Fibroblast of mammary gland (primary cell): ENCODE results near the gene BPIFB3.

Source experiments
- DNase-seq: peaks from one replicate; pipeline ENCODE4 v3.0.0-alpha.2; 2010; ENCODE audit warnings: low read depth
- H3K4me3 ChIP-seq: 2 replicates; pipeline ENCODE4 v1.5.1; 2011; ENCODE audit warnings: low read depth, mild to moderate bottlenecking, low read length, moderate library complexity; ENCODE audit not compliant: control insufficient read depth
- TF ChIP-seq, protein P1 (sequence below): conservative IDR thresholded peaks from 2 replicates; pipeline ENCODE4 v1.5.1; 2011; ENCODE audit warnings: low read depth, low read length, inconsistent platforms; ENCODE audit not compliant: control insufficient read depth, insufficient read depth

The BPIFB3 gene

DNA sequence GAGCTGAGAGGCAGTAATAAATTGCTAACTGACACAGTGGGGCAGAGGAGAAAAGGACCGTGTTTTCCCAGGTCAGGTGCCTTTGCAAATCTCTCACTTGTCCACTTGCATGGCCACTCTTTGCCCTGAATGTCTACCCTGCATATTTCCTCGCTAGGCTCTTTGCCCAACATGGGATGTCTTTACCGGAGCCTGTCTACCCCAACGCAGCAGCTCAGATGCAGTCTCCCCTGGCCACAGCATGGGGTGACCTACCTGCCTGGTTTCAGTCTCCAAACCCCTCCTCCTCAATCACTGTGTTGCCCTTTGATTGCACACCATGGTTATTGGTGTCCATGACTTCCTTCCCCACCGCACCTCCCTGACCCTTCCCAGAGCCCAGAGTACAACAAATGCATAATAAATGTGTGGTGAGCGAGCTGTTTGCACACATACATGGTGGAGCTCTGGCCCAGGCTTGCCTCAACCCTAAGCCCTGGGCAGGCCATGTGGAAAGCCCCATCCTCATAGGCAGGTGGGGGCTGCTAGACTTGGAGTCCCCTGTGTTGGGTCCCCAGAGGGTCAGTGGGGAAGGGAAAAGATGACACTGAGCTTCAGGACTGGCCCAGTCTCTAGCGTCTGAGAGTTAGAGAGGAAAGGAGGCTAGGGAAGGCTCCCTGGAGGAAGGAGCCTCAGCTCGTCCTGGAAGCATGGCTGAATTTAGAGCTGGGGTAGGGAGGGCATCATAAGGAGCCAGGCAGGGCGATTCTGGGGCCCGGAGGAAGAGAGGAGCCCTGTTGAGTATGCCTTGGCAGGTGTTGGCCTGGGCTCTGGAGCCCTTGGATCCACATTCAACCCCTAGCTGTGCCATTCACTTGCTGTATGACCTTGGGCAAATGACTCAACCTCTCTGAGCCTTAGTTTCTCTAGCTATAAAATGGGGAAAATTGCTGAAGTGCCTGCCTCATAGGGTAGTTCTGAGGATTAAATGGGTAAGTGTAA is 26.6 kb upstream of the BPIFB3 start:
- DNase-seq, result no peak
- TF ChIP-seq, protein P1, sequence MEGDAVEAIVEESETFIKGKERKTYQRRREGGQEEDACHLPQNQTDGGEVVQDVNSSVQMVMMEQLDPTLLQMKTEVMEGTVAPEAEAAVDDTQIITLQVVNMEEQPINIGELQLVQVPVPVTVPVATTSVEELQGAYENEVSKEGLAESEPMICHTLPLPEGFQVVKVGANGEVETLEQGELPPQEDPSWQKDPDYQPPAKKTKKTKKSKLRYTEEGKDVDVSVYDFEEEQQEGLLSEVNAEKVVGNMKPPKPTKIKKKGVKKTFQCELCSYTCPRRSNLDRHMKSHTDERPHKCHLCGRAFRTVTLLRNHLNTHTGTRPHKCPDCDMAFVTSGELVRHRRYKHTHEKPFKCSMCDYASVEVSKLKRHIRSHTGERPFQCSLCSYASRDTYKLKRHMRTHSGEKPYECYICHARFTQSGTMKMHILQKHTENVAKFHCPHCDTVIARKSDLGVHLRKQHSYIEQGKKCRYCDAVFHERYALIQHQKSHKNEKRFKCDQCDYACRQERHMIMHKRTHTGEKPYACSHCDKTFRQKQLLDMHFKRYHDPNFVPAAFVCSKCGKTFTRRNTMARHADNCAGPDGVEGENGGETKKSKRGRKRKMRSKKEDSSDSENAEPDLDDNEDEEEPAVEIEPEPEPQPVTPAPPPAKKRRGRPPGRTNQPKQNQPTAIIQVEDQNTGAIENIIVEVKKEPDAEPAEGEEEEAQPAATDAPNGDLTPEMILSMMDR, result no peak
- no peak overlapping the region for H3K4me3 ChIP-seq

DNA sequence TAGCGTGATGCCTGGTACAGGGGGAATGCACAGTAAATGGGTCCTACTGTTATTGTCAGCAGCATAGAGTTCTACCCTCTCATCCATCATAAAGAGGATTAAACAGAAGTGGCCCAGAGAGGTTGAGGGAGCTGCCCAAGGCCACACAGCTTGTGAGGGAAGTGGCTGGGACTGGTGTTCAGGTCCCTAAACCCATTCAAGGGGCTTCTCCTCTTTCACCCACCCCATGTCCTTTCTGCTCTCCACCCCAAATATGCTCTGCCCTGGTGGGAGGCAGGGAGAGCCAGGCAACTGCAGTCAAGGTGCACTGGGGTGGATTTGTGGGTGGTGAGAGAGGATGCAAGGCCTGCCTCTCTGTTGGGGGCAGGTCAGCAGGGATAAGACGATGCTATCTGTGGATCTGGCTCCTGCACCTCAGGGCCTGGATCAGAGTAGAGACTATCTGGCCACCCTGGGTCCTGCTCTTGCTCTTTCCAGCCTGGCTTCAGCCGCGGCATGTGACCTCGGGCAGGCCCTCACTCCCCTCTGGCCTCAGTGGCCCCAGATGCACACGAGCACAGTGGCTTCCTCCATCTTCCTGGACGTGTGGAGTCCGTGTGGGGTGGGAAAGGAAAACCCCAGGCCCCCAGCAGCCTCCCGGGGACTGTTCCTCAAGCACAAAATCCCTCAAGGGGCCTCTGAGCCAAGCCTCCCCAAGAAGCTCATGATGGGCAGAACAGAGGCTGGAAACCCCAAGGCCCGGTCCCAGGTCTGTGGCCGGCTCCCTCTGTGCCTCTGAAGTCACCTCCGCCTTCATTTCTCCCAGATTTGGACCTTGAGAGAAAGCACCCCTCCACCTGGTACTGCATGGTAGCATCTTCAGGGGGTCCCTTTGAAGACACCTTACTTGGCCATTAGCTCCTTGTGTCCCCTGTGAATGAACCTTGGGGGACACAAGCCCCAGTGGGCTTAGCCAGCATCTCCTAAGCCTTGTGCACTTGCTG is 25.6 kb upstream of the BPIFB3 start:
- no peak for DNase-seq
- TF ChIP-seq, protein P1, result no peak
- H3K4me3 ChIP-seq, result no peak overlapping the region

DNA sequence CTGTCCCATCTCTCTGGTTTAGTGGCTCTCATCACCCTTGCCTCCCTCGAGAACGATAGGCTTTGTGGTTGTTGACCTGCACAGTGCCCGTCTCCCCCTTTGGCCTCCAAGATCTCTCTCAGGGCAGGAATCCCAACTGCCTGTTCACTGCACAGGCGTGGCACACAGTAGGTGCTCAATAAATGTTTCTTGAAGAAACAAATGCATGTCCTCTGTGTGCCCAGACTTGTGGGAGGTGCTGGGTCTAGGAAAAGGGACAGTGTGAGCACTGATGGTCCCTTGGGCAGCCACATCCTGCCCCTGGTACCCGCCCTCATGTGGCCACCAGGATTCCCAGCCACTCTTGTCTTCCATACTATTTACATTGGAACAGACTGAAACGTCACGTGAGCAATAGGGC is 24.8 kb upstream of the BPIFB3 start:
- DNase-seq, result no peak
- TF ChIP-seq, protein P1, result no peak
- H3K4me3 ChIP-seq, result no peak overlapping the region

DNA sequence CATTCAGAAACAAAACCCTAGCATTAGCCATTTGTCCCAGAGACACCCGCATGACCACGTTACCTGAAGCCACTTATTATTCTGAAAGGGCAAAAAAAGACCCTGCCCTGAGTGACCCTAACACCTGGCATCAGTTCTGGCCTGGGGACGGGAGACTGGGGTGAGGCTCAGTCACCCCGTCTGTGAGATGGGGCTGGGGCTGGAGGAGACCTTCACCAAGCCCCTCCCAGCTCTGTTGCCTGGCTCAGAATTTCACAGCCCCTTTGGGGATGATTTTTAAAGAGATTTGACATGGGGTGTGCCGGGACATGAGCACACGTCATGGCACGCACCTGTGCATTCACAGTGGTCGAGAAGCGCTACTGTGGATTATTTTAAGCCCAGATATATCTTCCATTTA is 23.6 kb upstream of the BPIFB3 start:
- TF ChIP-seq, protein P1, result no peak
- no peak overlapping the region for H3K4me3 ChIP-seq
- no peak for DNase-seq

DNA sequence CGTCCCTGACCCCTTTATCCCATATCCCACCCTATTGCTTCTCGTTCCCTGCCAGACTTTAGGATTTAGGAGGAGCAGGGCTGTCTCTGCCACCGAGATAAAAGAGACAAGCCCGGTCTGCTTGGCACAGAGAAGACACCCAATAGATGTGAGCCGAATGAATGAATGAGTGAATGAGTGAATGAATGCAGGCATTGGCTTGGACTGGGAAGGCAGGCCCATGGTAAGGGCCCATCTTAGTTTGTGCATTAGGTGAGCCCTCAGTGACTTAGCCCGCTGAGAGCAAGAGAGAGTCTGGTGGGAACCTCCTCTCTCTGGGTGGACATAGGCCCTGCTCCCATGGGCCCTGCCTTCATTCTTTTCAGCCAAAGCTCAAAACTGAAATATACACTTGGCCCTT is 23.1 kb upstream of the BPIFB3 start:
- DNase-seq, result no peak
- no peak overlapping the region for H3K4me3 ChIP-seq
- TF ChIP-seq, protein P1, result no peak

DNA sequence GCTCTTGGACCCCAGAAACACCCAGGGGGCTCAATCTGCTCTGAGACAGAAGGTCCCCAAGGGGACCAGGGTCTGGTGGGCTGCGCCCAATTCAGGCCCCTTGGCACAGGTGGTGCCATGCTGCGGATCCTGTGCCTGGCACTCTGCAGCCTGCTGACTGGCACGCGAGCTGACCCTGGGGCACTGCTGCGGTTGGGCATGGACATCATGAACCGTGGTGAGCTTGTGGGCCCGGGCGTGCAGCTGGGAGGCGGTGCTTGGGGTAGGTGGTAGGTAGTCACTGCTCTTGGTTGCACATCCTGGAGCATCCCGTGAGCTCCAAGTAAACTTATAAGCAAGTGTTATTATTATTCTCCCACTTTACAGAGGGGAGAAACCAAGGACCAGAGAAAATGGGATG is 22.2 kb upstream of the BPIFB3 start, which contains the start of gene BPIFB6:
TSS of gene BPIFB6 (plus strand) at position 118 of the 400 bp plus-strand sequence. CDS start at position 118, 0 bp downstream.
- DNase-seq, result no peak
- TF ChIP-seq, protein P1, result no peak
- no peak within 1 kb of the TSS for H3K4me3 ChIP-seq
